Kidney tubule cell (primary cell): ENCODE measurements around the gene TRIM46.
"Not testable (repeated sequence)": the region's sequence is repeated elsewhere in the genome, so short reads cannot be mapped to it uniquely, and the experiment has no call there.

Source experiments
- DNase-seq: peaks from one replicate; pipeline ENCODE4 v3.0.0-alpha.2; 2018; ENCODE audit warnings: low spot score

TRIM46 gene

DNA sequence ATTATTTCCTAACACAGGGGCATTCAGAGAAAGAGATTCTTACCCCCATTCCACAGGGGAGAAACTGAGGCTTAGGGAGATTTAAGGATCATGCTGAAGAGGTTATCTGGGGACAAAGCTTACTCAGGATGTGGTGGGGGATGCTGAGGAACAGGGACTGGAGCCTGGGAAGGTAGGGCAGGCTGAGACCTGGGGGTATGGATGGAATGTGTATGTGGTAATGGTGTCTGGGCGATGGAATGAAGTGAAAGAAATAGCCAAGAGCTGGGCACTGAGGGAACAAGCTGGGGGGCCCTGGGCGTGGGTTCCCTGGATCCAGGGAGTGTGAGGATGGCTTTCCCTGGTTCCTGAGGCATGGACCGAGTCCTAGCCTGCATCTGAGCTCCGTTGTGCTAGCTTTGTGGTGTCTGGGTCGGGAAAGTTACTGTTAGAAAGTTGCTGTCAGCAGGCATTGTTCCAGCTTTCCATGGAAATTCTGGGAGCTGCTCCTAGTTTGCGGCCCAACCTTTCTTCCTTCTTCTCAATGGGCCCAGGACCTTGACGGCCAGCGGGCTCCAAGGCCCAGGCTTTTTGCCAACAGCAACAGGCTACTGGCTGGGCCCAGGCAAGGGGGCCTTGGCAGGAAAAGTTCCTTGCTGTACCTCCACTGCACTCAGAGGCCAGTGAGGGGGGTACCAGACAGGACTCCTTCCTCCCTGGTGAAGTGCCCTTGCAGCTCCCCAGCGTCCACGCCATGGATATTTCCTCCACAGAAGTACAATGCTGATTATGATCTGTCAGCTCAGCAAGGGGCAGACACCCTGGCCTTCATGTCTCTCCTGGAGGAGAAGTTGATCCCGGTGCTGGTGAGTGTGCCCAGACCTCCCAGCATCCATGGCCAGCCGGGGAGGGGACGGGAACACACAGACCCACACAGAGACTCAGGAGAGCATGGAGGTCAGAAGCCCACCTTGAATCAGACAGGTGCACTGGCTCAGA, 58.6 kb downstream of the TRIM46 start:
- not testable (repeated sequence) for DNase-seq

DNA sequence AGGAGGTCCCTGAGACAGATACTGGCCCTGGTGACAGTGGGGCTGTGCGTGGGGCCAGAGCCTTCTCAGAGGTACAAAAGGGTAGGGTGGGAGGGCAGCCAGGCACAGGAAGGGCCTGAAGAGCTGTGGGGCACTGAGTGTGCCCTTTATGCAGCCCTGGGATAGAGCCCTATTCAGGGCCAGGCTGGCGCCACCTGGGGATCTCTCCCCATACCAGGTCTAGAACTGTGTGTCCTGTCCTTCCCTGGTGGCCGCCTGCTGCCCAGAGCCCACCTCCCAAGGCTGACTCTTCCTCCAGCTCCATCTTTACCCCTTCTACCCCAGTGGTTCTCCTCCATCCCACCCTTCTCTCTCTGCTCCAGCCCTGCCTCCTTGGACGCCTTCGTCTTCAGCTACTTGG, 59.9 kb downstream of the TRIM46 start:
- DNase-seq = not testable (repeated sequence)
